Peyer's patch (tissue), 4 donors: ENCODE measurements around the gene LSM10.

ENCODE experiments used
- CTCF ChIP-seq, 6 experiments: fragments of 450-650 bp in 4 of 6; fragments of 200-600 bp in 2 of 6; sonication (generic) in 1 of 6; IDR thresholded peaks; one replicate each; pipeline ENCODE4 v1.5.1; 2017 to 2019; ENCODE audit warnings: antibody characterized with exemption in 6 of 6, mild to moderate bottlenecking in 3 of 6, moderate library complexity in 1 of 6
- POLR2A ChIP-seq, 2 donors: fragments of 450-650 bp; IDR thresholded peaks; one replicate each; pipeline ENCODE4 v1.5.1; 2017; ENCODE audit warnings: antibody characterized with exemption in 2 of 2, mild to moderate bottlenecking in 2 of 2, moderate library complexity in 2 of 2

GRCh38 chr1:36369061-36369861 is 28.4 kb downstream of the LSM10 start:
- TF ChIP-seq CTCF (IDR thresholded peaks at IDR 0.05) (peak; percentile 88 to 96 (median 91)), POLR2A (IDR thresholded peaks at IDR 0.05) (no peak)
